ENCODE results near the gene SEMA3G.

DNA sequence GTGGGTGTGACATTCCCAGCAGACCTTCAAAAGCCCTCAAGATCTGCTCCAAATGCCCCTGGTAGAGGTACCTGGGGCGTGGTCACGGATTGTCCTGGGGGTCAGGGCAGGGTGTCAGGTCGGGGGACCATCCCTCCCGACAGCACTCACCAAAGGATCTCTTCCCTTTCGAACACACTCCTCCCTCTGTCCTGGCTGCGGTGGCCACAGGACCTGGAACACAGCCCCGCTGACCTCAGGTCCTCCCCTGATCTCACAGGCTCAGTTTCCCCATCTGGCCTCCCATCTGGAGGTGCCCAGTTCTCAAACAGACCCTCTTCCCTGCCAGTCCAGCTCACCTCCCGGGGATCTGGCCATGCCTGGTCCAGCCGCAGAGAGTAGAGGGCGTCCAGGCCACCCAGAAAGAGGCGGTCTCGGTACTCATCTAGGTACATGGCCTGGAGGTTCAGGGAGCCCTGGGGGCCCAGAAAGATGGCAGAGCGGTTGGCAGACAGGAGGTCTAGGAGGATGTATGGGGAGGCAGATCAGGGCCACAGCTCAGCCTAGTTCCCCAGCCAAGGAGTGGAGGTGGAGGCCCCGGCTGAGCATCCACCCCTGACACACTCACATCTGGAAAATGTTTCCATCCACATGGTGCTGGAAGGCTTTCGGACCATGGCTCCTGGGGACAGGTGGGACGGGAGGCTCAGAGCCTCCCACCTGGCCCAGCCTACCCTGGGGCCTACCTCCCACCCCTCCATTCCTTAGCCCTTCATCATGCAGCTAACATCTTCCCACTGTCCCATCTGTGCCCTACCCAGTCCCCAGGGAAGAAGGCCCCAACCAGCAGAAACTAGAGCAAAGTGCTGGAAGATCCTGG lies 2.3 kb downstream of the SEMA3G start:
- TF ChIP-seq CTCF (conservative IDR thresholded peaks at IDR 0.05; ENCODE audit: low read depth in 2 of 2) (no peak), EZH2 (IDR thresholded peaks at IDR 0.05; ENCODE audit: low read depth, unreplicated experiment) (no peak), JUNB (IDR thresholded peaks at IDR 0.05; ENCODE audit: unreplicated experiment) (no peak), POLR2AphosphoS5 (IDR thresholded peaks at IDR 0.05; ENCODE audit: low read depth) (no peak), NANOG (IDR thresholded peaks at IDR 0.05; ENCODE audit: borderline replicate concordance) (no peak), ZNF331 (CRISPR knock-in tag; IDR thresholded peaks at IDR 0.05; ENCODE audit: low read depth) (no peak), ZNF114 (CRISPR knock-in tag; IDR thresholded peaks at IDR 0.05) (no peak), EZH2phosphoT487 (IDR thresholded peaks at IDR 0.05; ENCODE audit: unreplicated experiment) (no peak)
- TF ChIP-seq, protein P1, sequence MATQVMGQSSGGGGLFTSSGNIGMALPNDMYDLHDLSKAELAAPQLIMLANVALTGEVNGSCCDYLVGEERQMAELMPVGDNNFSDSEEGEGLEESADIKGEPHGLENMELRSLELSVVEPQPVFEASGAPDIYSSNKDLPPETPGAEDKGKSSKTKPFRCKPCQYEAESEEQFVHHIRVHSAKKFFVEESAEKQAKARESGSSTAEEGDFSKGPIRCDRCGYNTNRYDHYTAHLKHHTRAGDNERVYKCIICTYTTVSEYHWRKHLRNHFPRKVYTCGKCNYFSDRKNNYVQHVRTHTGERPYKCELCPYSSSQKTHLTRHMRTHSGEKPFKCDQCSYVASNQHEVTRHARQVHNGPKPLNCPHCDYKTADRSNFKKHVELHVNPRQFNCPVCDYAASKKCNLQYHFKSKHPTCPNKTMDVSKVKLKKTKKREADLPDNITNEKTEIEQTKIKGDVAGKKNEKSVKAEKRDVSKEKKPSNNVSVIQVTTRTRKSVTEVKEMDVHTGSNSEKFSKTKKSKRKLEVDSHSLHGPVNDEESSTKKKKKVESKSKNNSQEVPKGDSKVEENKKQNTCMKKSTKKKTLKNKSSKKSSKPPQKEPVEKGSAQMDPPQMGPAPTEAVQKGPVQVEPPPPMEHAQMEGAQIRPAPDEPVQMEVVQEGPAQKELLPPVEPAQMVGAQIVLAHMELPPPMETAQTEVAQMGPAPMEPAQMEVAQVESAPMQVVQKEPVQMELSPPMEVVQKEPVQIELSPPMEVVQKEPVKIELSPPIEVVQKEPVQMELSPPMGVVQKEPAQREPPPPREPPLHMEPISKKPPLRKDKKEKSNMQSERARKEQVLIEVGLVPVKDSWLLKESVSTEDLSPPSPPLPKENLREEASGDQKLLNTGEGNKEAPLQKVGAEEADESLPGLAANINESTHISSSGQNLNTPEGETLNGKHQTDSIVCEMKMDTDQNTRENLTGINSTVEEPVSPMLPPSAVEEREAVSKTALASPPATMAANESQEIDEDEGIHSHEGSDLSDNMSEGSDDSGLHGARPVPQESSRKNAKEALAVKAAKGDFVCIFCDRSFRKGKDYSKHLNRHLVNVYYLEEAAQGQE (IDR thresholded peaks at IDR 0.05; ENCODE audit: unreplicated experiment) = no peak

Data from GM23338 (cell line).